GM18508 (cell line): Measurements from ENCODE around the gene TSPAN18.

Experiments used
- ATAC-seq: cut with Tn5 transposase; IDR thresholded peaks from one replicate; pipeline ENCODE4 v1.9.1; 2021; ENCODE audit warnings: moderate number of reproducible peaks; ENCODE audit not compliant: insufficient read depth, unreplicated experiment

Gene TSPAN18

GRCh38 chr11:44964526-44965209, 237.9 kb downstream of the TSPAN18 start:
- no peak for ATAC-seq

DNA sequence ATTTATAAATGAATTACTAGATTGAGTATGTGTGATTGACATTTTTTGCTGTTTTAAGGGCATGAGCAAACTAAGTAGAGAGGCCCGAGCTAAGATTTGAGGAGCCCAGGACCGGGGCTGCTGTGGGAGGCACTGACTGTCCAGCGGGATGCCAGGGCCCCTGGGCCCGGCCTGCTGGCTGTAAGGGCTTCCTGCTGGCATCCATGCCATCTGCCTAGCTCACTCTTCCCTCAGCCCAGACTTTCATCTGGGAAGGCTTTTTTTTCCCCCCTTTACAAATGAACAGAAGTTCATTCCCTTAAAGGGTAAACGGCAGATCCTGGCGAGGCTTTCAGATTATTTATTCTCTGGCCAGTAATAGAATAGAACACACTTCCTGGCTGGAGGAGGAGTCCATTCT, 239.9 kb downstream of the TSPAN18 start:
- ATAC-seq, result no peak

DNA sequence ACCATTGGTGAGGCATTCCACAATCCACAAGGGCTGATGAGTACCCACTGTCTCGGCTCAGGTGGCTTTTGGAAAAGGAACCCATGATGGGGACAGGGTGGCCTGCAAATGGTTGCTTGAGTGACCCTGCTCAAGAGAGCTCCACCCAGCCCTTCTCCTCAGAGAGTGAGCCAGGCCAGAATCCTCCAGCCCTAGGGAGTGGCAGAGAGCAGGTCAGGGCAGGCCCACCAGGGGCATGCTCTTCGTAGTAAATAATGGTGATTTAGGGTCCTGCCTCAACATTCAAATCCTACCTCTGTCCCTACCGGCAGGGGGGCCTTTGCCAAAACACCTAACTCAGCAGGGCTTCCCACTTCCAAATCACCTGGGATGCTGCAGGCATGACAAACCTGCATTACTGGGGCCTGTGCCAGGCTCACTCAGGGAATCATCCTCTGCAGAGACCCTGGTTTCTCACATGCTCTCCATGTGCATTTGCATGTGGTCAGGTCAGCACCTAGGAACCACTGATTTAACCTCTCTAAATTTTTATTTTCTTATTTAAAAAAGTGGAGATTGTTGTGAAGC, 241.3 kb downstream of the TSPAN18 start:
- no peak for ATAC-seq

DNA sequence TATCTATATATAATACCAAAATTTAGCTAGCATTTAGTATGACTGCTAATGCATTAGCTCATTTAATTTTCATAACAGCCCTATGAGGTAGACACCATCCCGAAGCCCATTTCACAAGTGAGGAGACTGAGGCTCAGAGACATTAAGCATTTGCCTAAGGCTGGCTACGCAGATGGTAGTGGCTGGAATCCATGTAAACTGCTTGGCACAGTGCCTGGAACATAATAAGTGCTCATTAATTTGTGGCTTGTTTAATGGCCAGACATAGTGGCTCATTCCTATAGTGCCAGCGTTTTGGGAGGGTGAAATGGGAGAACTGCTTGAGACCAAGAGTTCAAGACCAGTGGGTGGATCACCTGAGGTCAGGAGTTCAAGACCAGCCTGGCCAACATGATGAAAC, 241.7 kb downstream of the TSPAN18 start:
- no peak for ATAC-seq

DNA sequence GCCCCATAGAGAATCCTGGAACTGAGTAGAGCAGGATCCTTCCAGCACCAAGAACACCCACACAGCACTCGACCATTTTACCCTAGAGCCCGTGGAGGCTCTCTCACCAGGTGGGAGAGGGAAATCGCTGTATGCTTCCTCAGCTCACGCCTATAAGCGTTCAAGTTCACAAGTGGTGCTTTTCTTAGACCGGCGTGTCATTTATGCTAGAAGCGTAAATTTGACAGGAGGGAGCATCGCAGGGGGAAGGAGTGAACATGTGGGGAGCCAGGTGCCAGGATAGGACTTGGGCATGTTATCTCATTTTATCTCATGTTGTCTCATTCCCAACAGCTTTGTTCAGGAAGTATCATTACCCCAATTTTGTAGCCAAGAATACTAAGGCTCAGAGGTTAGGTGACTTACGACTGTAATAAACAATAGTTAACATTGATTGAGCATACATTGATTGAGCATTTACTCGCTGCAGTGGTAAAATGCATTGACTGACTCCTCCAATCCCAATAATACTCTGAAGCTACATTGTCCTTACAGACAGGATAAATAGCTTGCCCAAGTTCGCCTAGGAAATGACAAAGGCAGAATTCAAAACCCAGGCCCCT, 243.0 kb downstream of the TSPAN18 start:
- ATAC-seq, result no peak

GRCh38 chr11:44970293-44970692, 243.5 kb downstream of the TSPAN18 start:
- no peak for ATAC-seq

- ATAC-seq, result no peak
Observed at GRCh38 chr11:44971185-44971584, 244.4 kb downstream of the TSPAN18 start.

- no peak for ATAC-seq
Observed at GRCh38 chr11:44972746-44973435, 246.1 kb downstream of the TSPAN18 start.

GRCh38 chr11:44973632-44974401, 247.1 kb downstream of the TSPAN18 start:
- no peak for ATAC-seq

GRCh38 chr11:44974402-44975000, 247.7 kb downstream of the TSPAN18 start:
- no peak for ATAC-seq

DNA sequence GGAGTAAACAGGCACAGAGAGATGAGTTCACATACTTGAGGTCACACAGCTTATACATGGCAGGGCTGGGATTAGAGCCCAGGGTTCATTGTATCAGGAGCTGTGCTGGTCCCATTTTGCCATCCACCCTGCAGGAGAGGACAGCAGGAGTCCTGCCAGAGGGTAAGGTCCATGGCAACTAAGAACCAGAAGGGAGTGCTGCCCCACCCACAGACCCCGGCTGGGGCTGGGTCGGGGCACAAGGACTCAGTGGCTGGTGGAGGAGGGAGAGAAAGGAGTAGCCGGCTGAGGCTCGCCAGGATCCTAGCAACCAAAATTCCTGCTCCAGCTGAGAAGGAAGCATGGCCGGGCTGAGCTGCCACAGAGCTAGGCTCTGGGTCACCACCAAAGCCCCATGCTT, 249.8 kb downstream of the TSPAN18 start:
- no peak for ATAC-seq

GRCh38 chr11:44977493-44977984, 250.8 kb downstream of the TSPAN18 start:
- no peak for ATAC-seq

- ATAC-seq, result no peak
Observed at GRCh38 chr11:44978274-44978960, 251.7 kb downstream of the TSPAN18 start.

DNA sequence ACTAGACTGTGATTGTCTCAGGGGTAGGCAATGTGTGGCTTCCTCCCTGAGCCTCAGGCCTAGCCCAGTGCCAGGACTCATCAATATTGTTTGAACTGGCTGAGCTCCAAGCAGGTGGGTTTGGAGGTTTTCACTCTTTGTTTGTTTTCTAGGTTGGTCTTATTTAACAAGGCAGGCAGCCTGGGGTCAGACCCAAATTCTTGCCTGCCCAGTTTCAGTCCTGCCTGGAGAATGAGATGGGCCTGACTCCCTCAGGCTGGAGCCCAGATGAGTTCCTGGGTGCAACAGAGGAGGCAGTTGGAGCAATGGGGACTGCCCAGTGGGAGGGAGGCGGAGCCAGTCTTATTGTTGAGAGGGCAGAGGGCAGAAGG, 252.2 kb downstream of the TSPAN18 start:
- no peak for ATAC-seq

- no peak for ATAC-seq
Observed at GRCh38 chr11:44979543-44980399, 253.0 kb downstream of the TSPAN18 start.

DNA sequence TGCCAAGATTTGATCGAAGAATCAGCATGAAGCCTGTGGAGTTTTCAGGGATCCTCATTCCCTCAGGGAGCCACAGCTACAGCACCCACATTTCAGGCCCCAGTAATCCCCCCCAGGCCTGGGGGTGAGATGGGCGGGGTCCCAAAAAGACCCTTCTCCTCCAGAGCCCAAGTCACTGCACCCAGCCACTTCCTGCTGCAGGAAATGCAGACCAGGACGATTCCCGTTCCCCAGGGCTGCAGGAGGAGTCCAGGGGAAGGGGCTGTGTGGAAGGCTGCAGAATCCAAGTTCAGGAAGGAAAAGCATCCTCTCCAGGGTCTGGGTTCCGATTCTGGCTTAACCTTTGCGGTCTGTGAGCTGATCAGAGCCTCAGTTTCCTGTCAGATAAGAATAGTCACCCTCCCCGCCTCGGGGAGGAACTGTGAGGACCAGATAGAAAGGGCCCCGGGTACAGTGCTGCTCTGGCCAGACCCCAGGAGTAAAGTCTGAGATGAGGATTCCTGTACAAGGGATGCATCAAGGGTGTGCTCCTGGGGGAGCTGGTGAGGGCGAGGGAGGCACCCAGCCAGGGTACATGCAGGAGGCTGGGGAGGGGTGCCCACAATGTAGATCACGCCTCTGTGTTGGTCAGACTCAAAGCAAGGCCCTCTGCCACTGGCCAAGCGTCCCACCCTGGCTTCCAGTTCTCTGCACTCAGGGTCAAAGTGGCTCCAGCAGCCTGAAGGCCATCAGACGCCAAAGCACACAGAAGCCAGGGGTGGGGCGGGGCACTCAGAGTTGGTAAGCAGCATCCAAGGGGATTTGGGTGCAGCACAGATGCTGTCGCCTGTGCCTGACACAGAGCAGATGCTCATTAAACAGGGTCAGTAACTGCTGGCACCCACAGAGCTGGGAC, 254.0 kb downstream of the TSPAN18 start:
- no peak for ATAC-seq
